ENCODE data around the gene UAP1.

The UAP1 gene

DNA sequence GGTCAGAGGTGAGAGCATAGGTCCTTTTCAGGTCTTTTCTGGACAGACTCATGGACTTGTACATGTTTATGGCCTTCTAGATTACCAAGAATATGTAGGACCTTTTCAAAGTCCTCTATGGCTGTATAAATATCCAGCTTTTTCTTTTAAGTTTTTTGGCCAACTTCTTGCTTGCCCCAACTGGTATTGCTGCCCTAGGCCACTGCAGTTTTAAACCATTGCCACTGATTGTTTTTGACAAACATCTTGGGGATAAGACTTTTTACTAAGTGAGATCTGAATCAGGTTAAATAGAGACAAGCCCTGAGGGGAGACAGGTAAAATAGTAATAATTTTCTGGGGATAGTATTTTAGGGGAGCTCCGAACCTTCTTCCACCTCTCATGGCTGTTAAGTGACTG, 56.0 kb downstream of the UAP1 start:
- TF ChIP-seq, protein P1, sequence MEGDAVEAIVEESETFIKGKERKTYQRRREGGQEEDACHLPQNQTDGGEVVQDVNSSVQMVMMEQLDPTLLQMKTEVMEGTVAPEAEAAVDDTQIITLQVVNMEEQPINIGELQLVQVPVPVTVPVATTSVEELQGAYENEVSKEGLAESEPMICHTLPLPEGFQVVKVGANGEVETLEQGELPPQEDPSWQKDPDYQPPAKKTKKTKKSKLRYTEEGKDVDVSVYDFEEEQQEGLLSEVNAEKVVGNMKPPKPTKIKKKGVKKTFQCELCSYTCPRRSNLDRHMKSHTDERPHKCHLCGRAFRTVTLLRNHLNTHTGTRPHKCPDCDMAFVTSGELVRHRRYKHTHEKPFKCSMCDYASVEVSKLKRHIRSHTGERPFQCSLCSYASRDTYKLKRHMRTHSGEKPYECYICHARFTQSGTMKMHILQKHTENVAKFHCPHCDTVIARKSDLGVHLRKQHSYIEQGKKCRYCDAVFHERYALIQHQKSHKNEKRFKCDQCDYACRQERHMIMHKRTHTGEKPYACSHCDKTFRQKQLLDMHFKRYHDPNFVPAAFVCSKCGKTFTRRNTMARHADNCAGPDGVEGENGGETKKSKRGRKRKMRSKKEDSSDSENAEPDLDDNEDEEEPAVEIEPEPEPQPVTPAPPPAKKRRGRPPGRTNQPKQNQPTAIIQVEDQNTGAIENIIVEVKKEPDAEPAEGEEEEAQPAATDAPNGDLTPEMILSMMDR (IDR thresholded peaks at IDR 0.05), result no peak
- H3K4me3 ChIP-seq (ENCODE audit: low read depth in 1 of 2, low read length in 1 of 2), result no peak overlapping the region
- H3K27ac ChIP-seq, result no peak overlapping the region

GRCh38 chr1:162619076-162619475, 57.6 kb downstream of the UAP1 start:
- Histone ChIP-seq H3K27me3 (no peaks in the 10 kb centered on the region), H3K4me3 (ENCODE audit: low read depth in 1 of 2, low read length in 1 of 2) (no peak overlapping the region), H3K36me3 (no peaks in the 10 kb centered on the region), H3K4me1 (ENCODE audit: control insufficient read depth in 1 of 2, insufficient read depth in 1 of 2, low read depth in 1 of 2, low read length in 1 of 2) (no peaks in the 10 kb centered on the region), H3K9me3 (no peaks in the 10 kb centered on the region), H3K27ac (no peak overlapping the region)
- TF ChIP-seq, protein P1 (IDR thresholded peaks at IDR 0.05), result no peak

More for the DNA sequence above, 56.0 kb downstream of the UAP1 start:
- Histone ChIP-seq H3K27me3 (no peaks in the 10 kb centered on the region), H3K9me3 (no peaks in the 10 kb centered on the region), H3K36me3 (no peaks in the 10 kb centered on the region), H3K4me1 (ENCODE audit: control insufficient read depth in 1 of 2, insufficient read depth in 1 of 2, low read depth in 1 of 2, low read length in 1 of 2) (peaks cover 0 to 7% of the 10 kb centered on the region in 2 experiments)

DNA sequence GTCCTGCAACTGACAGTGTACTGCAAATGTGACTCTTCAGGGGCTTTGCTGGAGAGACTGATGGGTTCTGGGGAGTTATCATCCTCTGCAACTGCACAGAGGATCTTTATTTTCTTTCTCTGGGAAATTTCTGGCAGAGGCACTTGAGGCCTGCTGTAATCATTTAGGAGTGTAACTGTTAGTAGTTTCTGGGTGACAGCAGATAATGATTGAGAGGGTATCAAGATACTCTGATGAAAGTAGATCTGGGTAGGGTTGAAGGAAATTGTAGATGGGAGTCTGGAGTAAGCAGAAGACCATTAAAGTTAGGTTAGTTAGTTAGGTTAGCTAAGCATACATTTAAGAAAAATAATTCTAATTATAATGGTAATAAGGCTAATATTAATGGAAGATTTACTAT, 59.7 kb downstream of the UAP1 start:
- Histone ChIP-seq H3K9me3 (no peaks in the 10 kb centered on the region), H3K36me3 (no peaks in the 10 kb centered on the region), H3K4me1 (ENCODE audit: control insufficient read depth in 1 of 2, insufficient read depth in 1 of 2, low read depth in 1 of 2, low read length in 1 of 2) (no peaks in the 10 kb centered on the region), H3K27ac (no peak overlapping the region), H3K4me3 (ENCODE audit: low read depth in 1 of 2, low read length in 1 of 2) (no peak overlapping the region), H3K27me3 (no peaks in the 10 kb centered on the region)
- TF ChIP-seq, protein P1 (IDR thresholded peaks at IDR 0.05), result no peak

GRCh38 chr1:162625679-162626078, 64.2 kb downstream of the UAP1 start:
- TF ChIP-seq, protein P1 (IDR thresholded peaks at IDR 0.05), result no peak
- H3K36me3 ChIP-seq, result no peaks in the 10 kb centered on the region
- H3K9me3 ChIP-seq, result no peaks in the 10 kb centered on the region
- H3K4me3 ChIP-seq (ENCODE audit: low read depth in 1 of 2, low read length in 1 of 2), result no peak overlapping the region
- no peaks in the 10 kb centered on the region for H3K27me3 ChIP-seq
- H3K4me1 ChIP-seq (ENCODE audit: control insufficient read depth in 1 of 2, insufficient read depth in 1 of 2, low read depth in 1 of 2, low read length in 1 of 2), result no peaks in the 10 kb centered on the region
- H3K27ac ChIP-seq, result no peak overlapping the region

GRCh38 chr1:162626094-162626493, 64.6 kb downstream of the UAP1 start:
- Histone ChIP-seq H3K27ac (no peak overlapping the region), H3K4me1 (ENCODE audit: control insufficient read depth in 1 of 2, insufficient read depth in 1 of 2, low read depth in 1 of 2, low read length in 1 of 2) (no peaks in the 10 kb centered on the region), H3K27me3 (no peaks in the 10 kb centered on the region), H3K4me3 (ENCODE audit: low read depth in 1 of 2, low read length in 1 of 2) (no peak overlapping the region), H3K9me3 (no peaks in the 10 kb centered on the region), H3K36me3 (no peaks in the 10 kb centered on the region)
- TF ChIP-seq, protein P1 (IDR thresholded peaks at IDR 0.05), result no peak

GRCh38 chr1:162626761-162627160, 65.2 kb downstream of the UAP1 start:
- TF ChIP-seq, protein P1 (IDR thresholded peaks at IDR 0.05), result no peak
- H3K27ac ChIP-seq, result no peak overlapping the region
- no peaks in the 10 kb centered on the region for H3K9me3 ChIP-seq
- no peaks in the 10 kb centered on the region for H3K27me3 ChIP-seq
- no peak overlapping the region for H3K4me3 ChIP-seq (ENCODE audit: low read depth in 1 of 2, low read length in 1 of 2)
- no peaks in the 10 kb centered on the region for H3K4me1 ChIP-seq (ENCODE audit: control insufficient read depth in 1 of 2, insufficient read depth in 1 of 2, low read depth in 1 of 2, low read length in 1 of 2)
- H3K36me3 ChIP-seq, result no peaks in the 10 kb centered on the region

Measured in neutrophil (primary cell).